Sigmoid colon (tissue), 7 donors: ENCODE results near the gene RAB11FIP3. TPM values are rescaled to one million over a fixed set of nuclear protein-coding genes. Genes with fewer than 3 reads are reported as not detected.

Experiments
- DNase-seq: peaks from one replicate; pipeline ENCODE4 v3.0.0-alpha.2; 2019
- H3K27ac ChIP-seq, 4 donors: fragments of 200-600 bp; sonication (generic); one replicate each; pipeline ENCODE4 v1.5.1; 2016 to 2019; ENCODE audit warnings: mild to moderate bottlenecking in 1 of 4
- H3K27me3 ChIP-seq, 3 donors: fragments of 200-600 bp; sonication (generic); one replicate each; pipeline ENCODE4 v1.5.1; 2019; ENCODE audit warnings: mild to moderate bottlenecking in 1 of 3
- H3K36me3 ChIP-seq, 4 donors: fragments of 200-600 bp; sonication (generic); one replicate each; pipeline ENCODE4 v1.5.1; 2016 to 2019
- H3K4me1 ChIP-seq, 4 donors: fragments of 200-600 bp; sonication (generic); one replicate each; pipeline ENCODE4 v1.5.1; 2017 to 2019
- H3K4me3 ChIP-seq, 4 donors: fragments of 200-600 bp; sonication (generic); one replicate each; pipeline ENCODE4 v1.5.1; 2017 to 2019; ENCODE audit warnings: mild to moderate bottlenecking in 2 of 4, moderate library complexity in 1 of 4
- H3K9me3 ChIP-seq, 4 donors: fragments of 200-600 bp in 3 of 4; sonication (generic) in 3 of 4; one replicate each; pipeline versions ENCODE4 v1.5.1 to v1.6.1; 2013 to 2019
- CTCF ChIP-seq, 4 experiments: fragments of 450-650 bp in 3 of 4; fragments of 200-600 bp in 1 of 4; IDR thresholded peaks; one replicate each; pipeline ENCODE4 v1.5.1; 2016 to 2019; ENCODE audit warnings: antibody characterized with exemption in 4 of 4, mild to moderate bottlenecking in 3 of 4, moderate library complexity in 2 of 4
- EP300 ChIP-seq, 4 donors: sonication (generic); formaldehyde crosslinking; IDR thresholded peaks; one replicate each; pipeline ENCODE4 v1.6.1; 2017; ENCODE audit warnings: antibody characterized with exemption in 4 of 4
- POLR2A ChIP-seq, 2 donors: fragments of 450-650 bp; IDR thresholded peaks; one replicate each; pipeline ENCODE4 v1.6.1; 2016; ENCODE audit warnings: antibody characterized with exemption in 2 of 2, mild to moderate bottlenecking in 2 of 2, moderate library complexity in 2 of 2
- POLR2AphosphoS5 ChIP-seq, 4 donors: sonication (generic); formaldehyde crosslinking; IDR thresholded peaks; one replicate each; pipeline ENCODE4 v1.6.1; 2017; ENCODE audit warnings: antibody characterized with exemption in 4 of 4
- WGBS, 2 donors: extraction: QIAGEN DNeasy Blood & Tissue Kit; methylation state at CpG; one replicate each; pipeline ENCODE4 v1.1.7; 2013; 5-methylcytosine and 5-hydroxymethylcytosine counted together
- intact Hi-C: fragments of 100-400 bp; cut with DNase I; formaldehyde crosslinking; loops from one replicate; pipeline ENCODE4 v1.15.1; 2023
- polyA plus RNA-seq, 3 donors: library from polyadenylated mRNA; stranded (reverse); fragments of 200-250 nt; gene quantifications; one replicate each; pipeline ENCODE4 v1.2.3, GENCODE V29; 2013
- total RNA-seq, 4 donors: library from RNA; depleted of rRNA; stranded (reverse); fragments of >200 nt; gene quantifications; one replicate each; pipeline ENCODE4 v1.1.0, GENCODE V29; 2016
- donor health status: healthy with polysubstance abuse.
- donor health status: Bipolar disorder and iron deficiency.
- donor health status: healthy.

The RAB11FIP3 gene
- total and polyA plus RNA-seq, 7 donors, result 10.6 to 44.9 (median 21.4) TPM

- intact Hi-C loops, result no loop called here
- 52 to 76% methylated on average over 14 of the region's 14 CpGs for WGBS, 2 donors
- Histone ChIP-seq H3K4me3 (no peak overlapping the region), H3K4me1 (peaks cover 3 to 38% (median 29%) of the 10 kb centered on the region in 4 donors), H3K36me3 (peaks cover 4 to 38% (median 28%) of the 10 kb centered on the region in 4 donors), H3K27ac (no peak overlapping the region), H3K9me3 (no peaks in the 10 kb centered on the region), H3K27me3 (no peaks in the 10 kb centered on the region)
- DNase-seq, result no peak
- TF ChIP-seq POLR2AphosphoS5 (IDR thresholded peaks at IDR 0.05), result no peak
- no peak for TF ChIP-seq POLR2A (IDR thresholded peaks at IDR 0.05)
- no peak for TF ChIP-seq EP300 (IDR thresholded peaks at IDR 0.05)
- TF ChIP-seq CTCF (IDR thresholded peaks at IDR 0.05), result no peak
Measured at GRCh38 chr16:378821-379182, 46.6 kb upstream of the RAB11FIP3 start.

- Histone ChIP-seq H3K4me1 (peaks cover 3 to 41% (median 31%) of the 10 kb centered on the region in 4 donors), H3K9me3 (no peaks in the 10 kb centered on the region), H3K27me3 (no peaks in the 10 kb centered on the region), H3K27ac (no peak overlapping the region), H3K4me3 (no peak overlapping the region), H3K36me3 (peaks cover 4 to 33% (median 27%) of the 10 kb centered on the region in 4 donors)
- no peak for DNase-seq
- WGBS, 2 donors, result 23 to 72% methylated on average over 16 of the region's 16 CpGs
- intact Hi-C loops, result no loop called here
- TF ChIP-seq CTCF (IDR thresholded peaks at IDR 0.05) (no peak), POLR2A (IDR thresholded peaks at IDR 0.05) (no peak), POLR2AphosphoS5 (IDR thresholded peaks at IDR 0.05) (no peak), EP300 (IDR thresholded peaks at IDR 0.05) (no peak)
Measured at GRCh38 chr16:379183-379960, 46.1 kb upstream of the RAB11FIP3 start.

- H3K27ac ChIP-seq, result peak overlapping the region in 2 of 4 donors; percentile 75 to 76
- DNase-seq, result no peak
- H3K4me1 ChIP-seq, result peaks cover 3 to 45% (median 31%) of the 10 kb centered on the region in 4 donors
Measured at GRCh38 chr16:379961-380761, 45.3 kb upstream of the RAB11FIP3 start.

GRCh38 chr16:380762-381011 lies 44.8 kb upstream of the RAB11FIP3 start:
- H3K4me1 ChIP-seq, result peaks cover 3 to 45% (median 31%) of the 10 kb centered on the region in 4 donors
- peaks cover 0 to 20% (median 17%) of the 10 kb centered on the region in 4 donors for H3K36me3 ChIP-seq
- peak overlapping the region; percentile 64 to 82 (median 76) for H3K27ac ChIP-seq
- H3K9me3 ChIP-seq, result no peaks in the 10 kb centered on the region
- intact Hi-C loops, result loop anchor here (5.0 to 10.0 kb wide), 3 partner anchors 47 to 284 kb away; partner anchors contain the start of genes CAPN15, RAB11FIP3 and RHOT2
- TF ChIP-seq POLR2AphosphoS5 (IDR thresholded peaks at IDR 0.05) (no peak), CTCF (IDR thresholded peaks at IDR 0.05) (no peak), EP300 (IDR thresholded peaks at IDR 0.05) (no peak), POLR2A (IDR thresholded peaks at IDR 0.05) (no peak)
- 2 to 9% methylated on average over 12 of the region's 12 CpGs for WGBS, 2 donors
- no peak for DNase-seq
- peak overlapping the region; percentile 63 to 99 (median 80) for H3K4me3 ChIP-seq
- no peaks in the 10 kb centered on the region for H3K27me3 ChIP-seq

More at GRCh38 chr16:379961-380761, 45.3 kb upstream of the RAB11FIP3 start:
- Histone ChIP-seq H3K27me3 (no peaks in the 10 kb centered on the region), H3K4me3 (peak overlapping the region; percentile 63 to 99 (median 80)), H3K36me3 (peaks cover 0 to 25% (median 19%) of the 10 kb centered on the region in 4 donors), H3K9me3 (no peaks in the 10 kb centered on the region)
- WGBS, 2 donors, result 58 to 77% methylated on average over 27 of the region's 27 CpGs
- intact Hi-C loops, result loop anchor here (5.0 to 10.0 kb wide), 3 partner anchors 47 to 285 kb away; partner anchors contain the start of genes CAPN15, RAB11FIP3 and RHOT2
- no peak for TF ChIP-seq POLR2AphosphoS5 (IDR thresholded peaks at IDR 0.05)
